Karpas-422 (cell line): Measurements from ENCODE around the gene CTIF. TPM values are rescaled to one million over a fixed set of nuclear protein-coding genes. Genes with fewer than 3 reads are reported as not detected.

Experiments used
- DNase-seq: peaks from one replicate; pipeline ENCODE4 v3.0.0-alpha.2; 2015
- H2AFZ ChIP-seq: fragments of 200-600 bp; sonication (generic); 2 replicates; pipeline ENCODE4 v1.6.1; 2014; ENCODE audit warnings: antibody characterized with exemption, low read length, mixed read lengths
- H3K27ac ChIP-seq: fragments of 200-600 bp; sonication (generic); 2 replicates; pipeline ENCODE4 v1.5.1; 2014; ENCODE audit warnings: mild to moderate bottlenecking, low read length, moderate library complexity
- H3K27me3 ChIP-seq: fragments of 200-600 bp; sonication (generic); 2 replicates; pipeline ENCODE4 v1.6.1; 2014; ENCODE audit warnings: low read length, mixed read lengths
- H3K36me3 ChIP-seq: fragments of 200-600 bp; sonication (generic); 2 replicates; pipeline ENCODE4 v1.6.1; 2014; ENCODE audit warnings: low read length, mixed read lengths; ENCODE audit not compliant: insufficient read depth
- H3K4me1 ChIP-seq: fragments of 200-600 bp; sonication (generic); 2 replicates; pipeline ENCODE4 v1.6.1; 2014; ENCODE audit warnings: mild to moderate bottlenecking, low read length, mixed read lengths
- H3K4me2 ChIP-seq: fragments of 200-600 bp; sonication (generic); 2 replicates; pipeline ENCODE4 v1.6.1; 2014; ENCODE audit warnings: low read length, low read depth, mild to moderate bottlenecking; ENCODE audit not compliant: poor library complexity, severe bottlenecking
- H3K4me3 ChIP-seq: fragments of 200-600 bp; sonication (generic); 2 replicates; pipeline ENCODE4 v1.5.1; 2014; ENCODE audit warnings: mild to moderate bottlenecking, antibody characterized with exemption, low read length, mixed read lengths
- H3K79me2 ChIP-seq: fragments of 200-600 bp; sonication (generic); 2 replicates; pipeline ENCODE4 v1.6.1; 2014; ENCODE audit warnings: mild to moderate bottlenecking, low read length, mixed read lengths
- H3K9ac ChIP-seq: fragments of 200-600 bp; sonication (generic); 2 replicates; pipeline ENCODE4 v1.6.0; 2014; ENCODE audit warnings: low read length
- H3K9me2 ChIP-seq: fragments of 200-600 bp; sonication (generic), shearing (Covaris generic); replicated peaks from 2 replicates; pipeline ENCODE4 v1.6.0; 2014; ENCODE audit warnings: mild to moderate bottlenecking, low read length, moderate library complexity; ENCODE audit not compliant: insufficient read depth
- H3K9me3 ChIP-seq: fragments of 300-700, 200-600 bp; sonication (generic); 2 replicates; pipeline ENCODE4 v1.6.1; 2014; ENCODE audit warnings: low read length, mixed read lengths
- H4K20me1 ChIP-seq: fragments of 200-600 bp; sonication (generic); 2 replicates; pipeline ENCODE4 v1.6.1; 2014; ENCODE audit warnings: mild to moderate bottlenecking, antibody characterized with exemption, low read length, low read depth; ENCODE audit not compliant: insufficient read depth
- total RNA-seq: library from RNA; depleted of rRNA; stranded (reverse); fragments of >200 nt; shearing (Covaris generic); gene quantifications from 2 replicates; pipeline ENCODE4 v1.2.3, GENCODE V29; 2014; ENCODE audit warnings: low replicate concordance

CTIF gene
- total RNA-seq, 1 experiment from 2014 or later = 0.60 TPM

- Histone ChIP-seq H3K9me3 (no peaks in the 10 kb centered on the region), H3K4me2 (no peak overlapping the region), H3K27ac (no peak overlapping the region), H3K79me2 (no peaks in the 10 kb centered on the region), H3K4me3 (no peak overlapping the region), H2AFZ (no peak overlapping the region), H3K9me2 (no peaks in the 10 kb centered on the region), H3K4me1 (no peaks in the 10 kb centered on the region), H3K36me3 (no peaks in the 10 kb centered on the region), H3K27me3 (no peaks in the 10 kb centered on the region; the same call in 1 of the 2 replicates), H4K20me1 (no peaks in the 10 kb centered on the region), H3K9ac (no peak overlapping the region)
- no peak for DNase-seq
Measured at GRCh38 chr18:48723016-48723415, 184.2 kb downstream of the CTIF start.

- H3K27ac ChIP-seq = no peak overlapping the region
- H2AFZ ChIP-seq = no peak overlapping the region
- H3K4me1 ChIP-seq = no peaks in the 10 kb centered on the region
- no peaks in the 10 kb centered on the region; the same call in 1 of the 2 replicates for H3K27me3 ChIP-seq
- no peak for DNase-seq
- no peaks in the 10 kb centered on the region for H3K9me3 ChIP-seq
- no peaks in the 10 kb centered on the region for H3K9me2 ChIP-seq
- no peaks in the 10 kb centered on the region for H4K20me1 ChIP-seq
- H3K79me2 ChIP-seq = no peaks in the 10 kb centered on the region
- H3K4me2 ChIP-seq = no peak overlapping the region
- no peak overlapping the region for H3K9ac ChIP-seq
- H3K4me3 ChIP-seq = no peak overlapping the region
- no peaks in the 10 kb centered on the region for H3K36me3 ChIP-seq
Measured at GRCh38 chr18:48723837-48724236, 185.0 kb downstream of the CTIF start.

- no peaks in the 10 kb centered on the region for H3K9me3 ChIP-seq
- H3K27me3 ChIP-seq = no peaks in the 10 kb centered on the region; the same call in 1 of the 2 replicates
- H4K20me1 ChIP-seq = no peaks in the 10 kb centered on the region
- DNase-seq = no peak
- H3K4me2 ChIP-seq = no peak overlapping the region
- H3K79me2 ChIP-seq = no peaks in the 10 kb centered on the region
- H3K36me3 ChIP-seq = no peaks in the 10 kb centered on the region
- no peak overlapping the region for H2AFZ ChIP-seq
- no peak overlapping the region for H3K27ac ChIP-seq
- no peaks in the 10 kb centered on the region for H3K9me2 ChIP-seq
- H3K9ac ChIP-seq = no peak overlapping the region
- H3K4me3 ChIP-seq = no peak overlapping the region
- H3K4me1 ChIP-seq = no peaks in the 10 kb centered on the region
Measured at GRCh38 chr18:48724442-48724841, 185.6 kb downstream of the CTIF start.

GRCh38 chr18:48724939-48725338, 186.1 kb downstream of the CTIF start:
- DNase-seq = no peak
- Histone ChIP-seq H3K9ac (no peak overlapping the region), H3K4me1 (no peaks in the 10 kb centered on the region), H3K27me3 (no peaks in the 10 kb centered on the region; the same call in 1 of the 2 replicates), H3K27ac (no peak overlapping the region), H2AFZ (no peak overlapping the region), H4K20me1 (no peaks in the 10 kb centered on the region), H3K9me3 (no peaks in the 10 kb centered on the region), H3K9me2 (no peaks in the 10 kb centered on the region), H3K79me2 (no peaks in the 10 kb centered on the region), H3K36me3 (no peaks in the 10 kb centered on the region), H3K4me3 (no peak overlapping the region), H3K4me2 (no peak overlapping the region)

GRCh38 chr18:48725562-48725961, 186.7 kb downstream of the CTIF start:
- Histone ChIP-seq H3K9me2 (no peaks in the 10 kb centered on the region), H3K27me3 (no peaks in the 10 kb centered on the region; the same call in 1 of the 2 replicates), H3K9me3 (no peaks in the 10 kb centered on the region), H3K36me3 (no peaks in the 10 kb centered on the region), H3K9ac (no peak overlapping the region), H2AFZ (no peak overlapping the region), H4K20me1 (no peaks in the 10 kb centered on the region), H3K4me2 (no peak overlapping the region), H3K79me2 (no peaks in the 10 kb centered on the region), H3K4me1 (no peaks in the 10 kb centered on the region), H3K4me3 (no peak overlapping the region), H3K27ac (no peak overlapping the region)
- no peak for DNase-seq

DNA sequence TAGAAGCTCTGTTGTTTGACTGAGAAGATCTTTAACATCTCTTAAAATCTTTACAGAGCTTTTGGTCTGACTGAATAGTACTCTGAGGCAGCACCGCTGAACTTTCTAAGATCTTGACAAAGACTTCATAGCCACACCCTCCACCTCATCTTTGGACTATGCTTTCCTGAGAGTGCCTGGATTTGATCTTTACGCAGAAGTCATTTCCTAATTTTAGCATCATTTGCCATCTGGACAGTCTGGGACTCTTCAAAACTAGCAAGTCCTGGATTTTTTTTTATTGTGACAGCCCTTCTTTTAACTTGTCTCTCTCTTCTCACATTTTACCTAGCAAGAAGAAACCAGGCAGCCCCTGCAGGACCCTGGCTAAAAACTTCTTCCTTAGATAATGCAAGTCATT, 188.8 kb downstream of the CTIF start:
- no peak overlapping the region for H3K4me2 ChIP-seq
- H3K36me3 ChIP-seq = no peaks in the 10 kb centered on the region
- H3K27me3 ChIP-seq = no peaks in the 10 kb centered on the region; the same call in 1 of the 2 replicates
- H3K79me2 ChIP-seq = no peaks in the 10 kb centered on the region
- H3K27ac ChIP-seq = no peak overlapping the region
- no peak overlapping the region for H2AFZ ChIP-seq
- no peaks in the 10 kb centered on the region for H3K4me1 ChIP-seq
- no peaks in the 10 kb centered on the region for H3K9me2 ChIP-seq
- no peak overlapping the region for H3K9ac ChIP-seq
- H4K20me1 ChIP-seq = no peaks in the 10 kb centered on the region
- no peak for DNase-seq
- no peaks in the 10 kb centered on the region for H3K9me3 ChIP-seq
- no peak overlapping the region for H3K4me3 ChIP-seq

DNA sequence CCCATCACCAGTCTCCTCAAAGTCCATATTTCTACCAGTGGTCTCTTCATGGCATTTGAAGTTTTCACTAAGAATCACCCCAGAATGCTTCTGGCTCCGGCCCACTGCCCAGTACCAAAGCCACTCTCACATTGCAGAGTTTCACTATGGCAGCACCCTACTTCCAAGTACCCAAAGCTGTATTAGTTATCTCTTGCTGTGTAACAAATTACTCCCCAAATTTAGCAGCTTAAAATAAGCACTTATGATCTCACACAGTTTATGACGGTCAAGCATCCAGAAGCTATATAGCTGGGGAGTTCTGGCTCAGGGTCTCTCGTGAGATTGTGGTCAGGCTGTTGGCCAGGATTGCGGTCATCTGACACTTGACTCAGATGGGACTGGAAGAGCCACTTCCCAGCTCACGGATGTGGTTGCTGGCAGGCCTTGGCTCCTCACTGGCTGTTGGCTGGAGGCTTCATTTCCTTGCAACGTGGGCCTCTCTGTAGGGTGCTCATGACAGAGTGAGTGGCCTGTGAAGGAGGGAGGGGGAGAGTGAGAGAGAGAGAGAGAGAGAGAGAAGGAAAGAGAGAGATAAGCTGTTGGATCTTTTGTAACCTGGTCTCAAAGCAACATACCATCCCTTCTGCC, 189.5 kb downstream of the CTIF start:
- no peaks in the 10 kb centered on the region; the same call in 1 of the 2 replicates for H3K27me3 ChIP-seq
- DNase-seq = no peak
- no peaks in the 10 kb centered on the region for H3K36me3 ChIP-seq
- no peak overlapping the region for H3K27ac ChIP-seq
- H3K79me2 ChIP-seq = no peaks in the 10 kb centered on the region
- no peak overlapping the region for H3K4me3 ChIP-seq
- H2AFZ ChIP-seq = no peak overlapping the region
- no peaks in the 10 kb centered on the region for H3K9me3 ChIP-seq
- no peaks in the 10 kb centered on the region for H3K9me2 ChIP-seq
- H3K4me2 ChIP-seq = no peak overlapping the region
- H3K9ac ChIP-seq = no peak overlapping the region
- no peaks in the 10 kb centered on the region for H3K4me1 ChIP-seq
- no peaks in the 10 kb centered on the region for H4K20me1 ChIP-seq

- no peaks in the 10 kb centered on the region for H3K79me2 ChIP-seq
- H3K4me2 ChIP-seq = no peak overlapping the region
- no peak overlapping the region for H3K4me3 ChIP-seq
- H2AFZ ChIP-seq = no peak overlapping the region
- DNase-seq = no peak
- no peak overlapping the region for H3K9ac ChIP-seq
- no peak overlapping the region for H3K27ac ChIP-seq
- no peaks in the 10 kb centered on the region for H3K4me1 ChIP-seq
- H3K9me3 ChIP-seq = no peaks in the 10 kb centered on the region
- H3K27me3 ChIP-seq = no peaks in the 10 kb centered on the region; the same call in 1 of the 2 replicates
- no peaks in the 10 kb centered on the region for H3K36me3 ChIP-seq
- H3K9me2 ChIP-seq = no peaks in the 10 kb centered on the region
- H4K20me1 ChIP-seq = no peaks in the 10 kb centered on the region
Measured at GRCh38 chr18:48729404-48729803, 190.6 kb downstream of the CTIF start.
